ENCODE results near the gene GAL3ST2.
"Not testable (repeated sequence)": the region's sequence is repeated elsewhere in the genome, so short reads cannot be mapped to it uniquely, and the experiment has no call there.

Gene GAL3ST2

GRCh38 chr2:241817821-241818215 is 41.2 kb downstream of the GAL3ST2 start:
- in situ Hi-C loops (cut with MboI; ENCODE audit: low sequenced_read_pairs): not testable (repeated sequence)

- in situ Hi-C loops (cut with MboI; ENCODE audit: low sequenced_read_pairs): no loop called here
Observed at GRCh38 chr2:241818229-241818942, 41.8 kb downstream of the GAL3ST2 start.

GRCh38 chr2:241818943-241819270 is 42.3 kb downstream of the GAL3ST2 start:
- in situ Hi-C loops (cut with MboI; ENCODE audit: low sequenced_read_pairs): no loop called here

- in situ Hi-C loops (cut with MboI; ENCODE audit: low sequenced_read_pairs): not testable (repeated sequence)
Observed at GRCh38 chr2:241819947-241820624, 43.5 kb downstream of the GAL3ST2 start.

GRCh38 chr2:241820625-241821384 is 44.2 kb downstream of the GAL3ST2 start:
- in situ Hi-C loops (cut with MboI; ENCODE audit: low sequenced_read_pairs): no loop called here

- in situ Hi-C loops (cut with MboI; ENCODE audit: low sequenced_read_pairs): no loop called here
Observed at GRCh38 chr2:241821460-241822263, 45.0 kb downstream of the GAL3ST2 start.

GRCh38 chr2:241822264-241822623 is 45.6 kb downstream of the GAL3ST2 start:
- in situ Hi-C loops (cut with MboI; ENCODE audit: low sequenced_read_pairs): no loop called here

- in situ Hi-C loops (cut with MboI; ENCODE audit: low sequenced_read_pairs): not testable (repeated sequence)
Observed at GRCh38 chr2:241823531-241824437, 47.2 kb downstream of the GAL3ST2 start.

GRCh38 chr2:241827394-241827793 is 50.8 kb downstream of the GAL3ST2 start:
- in situ Hi-C loops (cut with MboI; ENCODE audit: low sequenced_read_pairs): no loop called here

- in situ Hi-C loops (cut with MboI; ENCODE audit: low sequenced_read_pairs): no loop called here
Observed at GRCh38 chr2:241833101-241833663, 56.6 kb downstream of the GAL3ST2 start.

GRCh38 chr2:241833756-241834526 is 57.3 kb downstream of the GAL3ST2 start:
- in situ Hi-C loops (cut with MboI; ENCODE audit: low sequenced_read_pairs): not testable (repeated sequence)

- in situ Hi-C loops (cut with MboI; ENCODE audit: low sequenced_read_pairs): no loop called here
Observed at GRCh38 chr2:241834527-241835210, 58.0 kb downstream of the GAL3ST2 start.

- in situ Hi-C loops (cut with MboI; ENCODE audit: low sequenced_read_pairs): no loop called here
Observed at GRCh38 chr2:241835611-241836010, 59.0 kb downstream of the GAL3ST2 start.

- in situ Hi-C loops (cut with MboI; ENCODE audit: low sequenced_read_pairs): no loop called here
Observed at GRCh38 chr2:241836292-241836691, 59.7 kb downstream of the GAL3ST2 start.

GRCh38 chr2:241837197-241837965 is 60.8 kb downstream of the GAL3ST2 start:
- in situ Hi-C loops (cut with MboI; ENCODE audit: low sequenced_read_pairs): no loop called here

- in situ Hi-C loops (cut with MboI; ENCODE audit: low sequenced_read_pairs): no loop called here
Observed at GRCh38 chr2:241841181-241842066, 64.8 kb downstream of the GAL3ST2 start.

GRCh38 chr2:241842067-241842415 is 65.4 kb downstream of the GAL3ST2 start:
- in situ Hi-C loops (cut with MboI; ENCODE audit: low sequenced_read_pairs): no loop called here
